ENCODE results near the gene PDE3A. TPM values are rescaled to one million over a fixed set of nuclear protein-coding genes. Genes with fewer than 3 reads are reported as not detected.

PDE3A gene
- total and polyA plus RNA-seq, 2 experiments from 2014 or later, result 11.1 to 61.6 TPM

- Histone ChIP-seq H3K79me2 (peaks cover 79% of the 10 kb centered on the region), H3K9me2 (replicated peaks; ENCODE audit: insufficient read depth) (no peaks in the 10 kb centered on the region), H4K20me1 (ENCODE audit: insufficient read depth, poor library complexity, severe bottlenecking) (no peaks in the 10 kb centered on the region), H3K4me2 (no peak overlapping the region), H3K27ac (no peak overlapping the region), H3K9me3 (ENCODE audit: low read depth) (no peaks in the 10 kb centered on the region), H2AFZ (no peak overlapping the region), H3K36me3 (replicated peaks; ENCODE audit: insufficient read depth, low read depth) (no peaks in the 10 kb centered on the region), H3K4me1 (ENCODE audit: insufficient read depth) (no peaks in the 10 kb centered on the region), H3K4me3 (no peak overlapping the region), H3K27me3 (no peaks in the 10 kb centered on the region)
- 48% methylated on average over 2 of the region's 2 CpGs for WGBS (ENCODE audit: low lambda C conversion rate, missing lambda C conversion rate)
- TF ChIP-seq, protein P1, sequence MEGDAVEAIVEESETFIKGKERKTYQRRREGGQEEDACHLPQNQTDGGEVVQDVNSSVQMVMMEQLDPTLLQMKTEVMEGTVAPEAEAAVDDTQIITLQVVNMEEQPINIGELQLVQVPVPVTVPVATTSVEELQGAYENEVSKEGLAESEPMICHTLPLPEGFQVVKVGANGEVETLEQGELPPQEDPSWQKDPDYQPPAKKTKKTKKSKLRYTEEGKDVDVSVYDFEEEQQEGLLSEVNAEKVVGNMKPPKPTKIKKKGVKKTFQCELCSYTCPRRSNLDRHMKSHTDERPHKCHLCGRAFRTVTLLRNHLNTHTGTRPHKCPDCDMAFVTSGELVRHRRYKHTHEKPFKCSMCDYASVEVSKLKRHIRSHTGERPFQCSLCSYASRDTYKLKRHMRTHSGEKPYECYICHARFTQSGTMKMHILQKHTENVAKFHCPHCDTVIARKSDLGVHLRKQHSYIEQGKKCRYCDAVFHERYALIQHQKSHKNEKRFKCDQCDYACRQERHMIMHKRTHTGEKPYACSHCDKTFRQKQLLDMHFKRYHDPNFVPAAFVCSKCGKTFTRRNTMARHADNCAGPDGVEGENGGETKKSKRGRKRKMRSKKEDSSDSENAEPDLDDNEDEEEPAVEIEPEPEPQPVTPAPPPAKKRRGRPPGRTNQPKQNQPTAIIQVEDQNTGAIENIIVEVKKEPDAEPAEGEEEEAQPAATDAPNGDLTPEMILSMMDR (IDR thresholded peaks at IDR 0.05; ENCODE audit: poor library complexity), result no peak
- TF ChIP-seq EZH2 (IDR thresholded peaks at IDR 0.05; ENCODE audit: borderline replicate concordance), result no peak
- no peak for TF ChIP-seq EZH2phosphoT487 (IDR thresholded peaks at IDR 0.05; ENCODE audit: low read depth, severe bottlenecking, unreplicated experiment)
- no peak for DNase-seq (ENCODE audit: low spot score)
Measured at GRCh38 chr12:20403230-20403629, 34.9 kb downstream of the PDE3A start.

DNA sequence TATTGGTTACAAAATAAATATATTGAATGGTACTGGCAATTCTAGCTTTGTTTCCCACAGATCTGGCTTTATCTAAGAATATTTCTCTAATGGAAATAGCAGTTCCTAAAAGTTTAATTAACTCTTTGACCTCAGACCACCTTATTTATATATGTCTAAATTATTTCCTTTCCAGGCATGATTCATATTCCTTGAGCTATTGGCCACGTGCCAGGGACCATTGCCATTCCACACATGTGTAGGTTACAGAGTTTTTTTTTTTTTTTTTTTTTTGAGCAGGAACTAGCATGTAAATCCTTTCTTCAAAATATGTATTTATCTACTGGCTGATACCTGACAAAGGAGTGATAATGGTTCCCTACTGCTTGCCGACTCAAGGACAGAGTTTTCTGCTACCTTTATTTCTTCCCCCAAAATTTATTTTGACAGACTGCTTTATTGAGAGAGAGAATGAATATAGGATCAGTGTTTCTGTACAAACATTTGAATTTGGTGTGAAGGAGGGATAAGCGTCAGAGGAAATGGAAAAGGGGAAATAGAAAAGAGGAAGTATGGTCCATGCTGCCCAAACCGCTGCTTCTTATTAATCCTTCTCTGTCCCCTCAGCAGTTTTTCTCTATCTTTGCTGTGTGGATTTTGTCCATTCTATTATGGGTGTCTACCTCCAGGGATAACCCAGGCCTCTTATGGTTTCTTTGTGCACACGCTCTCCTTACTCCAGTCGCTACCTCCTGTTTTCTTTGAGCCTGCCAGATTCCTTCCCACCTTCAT lies 36.4 kb downstream of the PDE3A start:
- H3K4me2 ChIP-seq, result no peak overlapping the region
- WGBS (ENCODE audit: low lambda C conversion rate, missing lambda C conversion rate), result 85% methylated on average over 6 of the region's 6 CpGs
- no peak for DNase-seq (ENCODE audit: low spot score)
- H3K27ac ChIP-seq, result no peak overlapping the region
- TF ChIP-seq EZH2 (IDR thresholded peaks at IDR 0.05; ENCODE audit: borderline replicate concordance), result no peak
- H3K4me3 ChIP-seq, result no peak overlapping the region
- peaks cover 77% of the 10 kb centered on the region for H3K79me2 ChIP-seq
- no peak overlapping the region for H2AFZ ChIP-seq
- H3K9me3 ChIP-seq (ENCODE audit: low read depth), result no peaks in the 10 kb centered on the region
- H3K4me1 ChIP-seq (ENCODE audit: insufficient read depth), result no peaks in the 10 kb centered on the region
- no peaks in the 10 kb centered on the region for H3K36me3 ChIP-seq (replicated peaks; ENCODE audit: insufficient read depth, low read depth)
- no peaks in the 10 kb centered on the region for H4K20me1 ChIP-seq (ENCODE audit: insufficient read depth, poor library complexity, severe bottlenecking)
- H3K9me2 ChIP-seq (replicated peaks; ENCODE audit: insufficient read depth), result no peaks in the 10 kb centered on the region
- no peaks in the 10 kb centered on the region for H3K27me3 ChIP-seq

- TF ChIP-seq EZH2phosphoT487 (IDR thresholded peaks at IDR 0.05; ENCODE audit: low read depth, severe bottlenecking, unreplicated experiment) (no peak), EZH2 (IDR thresholded peaks at IDR 0.05; ENCODE audit: borderline replicate concordance) (no peak)
- TF ChIP-seq, protein P1 (IDR thresholded peaks at IDR 0.05; ENCODE audit: poor library complexity), result no peak
- no peak for DNase-seq (ENCODE audit: low spot score)
- Histone ChIP-seq H4K20me1 (ENCODE audit: insufficient read depth, poor library complexity, severe bottlenecking) (no peaks in the 10 kb centered on the region), H2AFZ (no peak overlapping the region), H3K27ac (no peak overlapping the region), H3K4me1 (ENCODE audit: insufficient read depth) (no peaks in the 10 kb centered on the region), H3K9me3 (ENCODE audit: low read depth) (no peaks in the 10 kb centered on the region), H3K27me3 (no peaks in the 10 kb centered on the region), H3K36me3 (replicated peaks; ENCODE audit: insufficient read depth, low read depth) (no peaks in the 10 kb centered on the region), H3K4me3 (no peak overlapping the region), H3K9me2 (replicated peaks; ENCODE audit: insufficient read depth) (no peaks in the 10 kb centered on the region), H3K79me2 (peaks cover 68% of the 10 kb centered on the region), H3K4me2 (no peak overlapping the region)
- 98% methylated on average over 2 of the region's 2 CpGs for WGBS (ENCODE audit: low lambda C conversion rate, missing lambda C conversion rate)
Measured at GRCh38 chr12:20409607-20410377, 41.5 kb downstream of the PDE3A start.

- Histone ChIP-seq H3K4me3 (no peak overlapping the region), H3K79me2 (peaks cover 67% of the 10 kb centered on the region)
Measured at GRCh38 chr12:20410734-20411133, 42.4 kb downstream of the PDE3A start.

More at GRCh38 chr12:20410734-20411133, 42.4 kb downstream of the PDE3A start:
- Histone ChIP-seq H3K4me2 (no peak overlapping the region), H3K27ac (no peak overlapping the region), H4K20me1 (ENCODE audit: insufficient read depth, poor library complexity, severe bottlenecking) (no peaks in the 10 kb centered on the region), H3K27me3 (no peaks in the 10 kb centered on the region), H3K36me3 (replicated peaks; ENCODE audit: insufficient read depth, low read depth) (no peaks in the 10 kb centered on the region), H3K4me1 (ENCODE audit: insufficient read depth) (no peaks in the 10 kb centered on the region), H3K9me2 (replicated peaks; ENCODE audit: insufficient read depth) (no peaks in the 10 kb centered on the region), H3K9me3 (ENCODE audit: low read depth) (no peaks in the 10 kb centered on the region), H2AFZ (no peak overlapping the region)
- TF ChIP-seq, protein P1 (IDR thresholded peaks at IDR 0.05; ENCODE audit: poor library complexity), result no peak
- no peak for TF ChIP-seq EZH2 (IDR thresholded peaks at IDR 0.05; ENCODE audit: borderline replicate concordance)
- TF ChIP-seq EZH2phosphoT487 (IDR thresholded peaks at IDR 0.05; ENCODE audit: low read depth, severe bottlenecking, unreplicated experiment), result no peak
- 81% methylated on average over 1 of the region's 1 CpG for WGBS (ENCODE audit: low lambda C conversion rate, missing lambda C conversion rate)
- no peak for DNase-seq (ENCODE audit: low spot score)

Data from hepatocyte (in vitro differentiated cells).